GM23338 (cell line): ENCODE measurements around the gene OSBPL3.

Experiments used
- CREB1 ChIP-seq: fragments of 250-450 bp; sonication (Bioruptor Pico); IDR thresholded peaks from 2 replicates; pipeline ENCODE4 v1.5.0; 2020; ENCODE audit warnings: low read depth, mild to moderate bottlenecking, moderate library complexity
- EZH2 ChIP-seq: fragments of 200-600 bp; sonication (generic); IDR thresholded peaks from one replicate; pipeline ENCODE4 v1.8.0; 2017; ENCODE audit warnings: antibody characterized with exemption, mild to moderate bottlenecking, low read depth; ENCODE audit not compliant: unreplicated experiment
- EZH2phosphoT487 ChIP-seq: fragments of 200-600 bp; sonication (generic); IDR thresholded peaks from one replicate; pipeline ENCODE4 v1.8.1; 2018; ENCODE audit warnings: antibody characterized with exemption; ENCODE audit not compliant: unreplicated experiment
- JUNB ChIP-seq: IDR thresholded peaks from one replicate; pipeline ENCODE4 v1.6.1; 2016; ENCODE audit warnings: antibody characterized with exemption; ENCODE audit not compliant: unreplicated experiment
- POLR2AphosphoS5 ChIP-seq: IDR thresholded peaks from 2 replicates; pipeline ENCODE4 v1.6.1; 2016; ENCODE audit warnings: antibody characterized with exemption, low read depth
- REST ChIP-seq: IDR thresholded peaks from one replicate; pipeline ENCODE4 v1.6.1; 2018; ENCODE audit warnings: antibody characterized with exemption; ENCODE audit not compliant: unreplicated experiment
- STAT1 ChIP-seq: IDR thresholded peaks from one replicate; pipeline ENCODE4 v1.6.1; 2016; ENCODE audit warnings: antibody characterized with exemption; ENCODE audit not compliant: unreplicated experiment
- ZNF114 ChIP-seq: fragments of 250-450 bp; sonication (Bioruptor Pico); IDR thresholded peaks from 2 replicates; pipeline ENCODE4 v1.5.0; 2020; ENCODE audit warnings: mild to moderate bottlenecking, moderate library complexity
- TF ChIP-seq, protein P1 (sequence below), 2 experiments: fragments of 200-600 bp in 1 of 2; sonication (generic) in 1 of 2; conservative IDR thresholded peaks; 2 replicates each; pipeline versions ENCODE4 v1.5.1 to v1.6.1; 2016 to 2017; ENCODE audit warnings: antibody characterized with exemption in 2 of 2, low read depth in 2 of 2, mild to moderate bottlenecking in 2 of 2, moderate library complexity in 1 of 2
- TF ChIP-seq, protein P2 (sequence below): fragments of 250-450 bp; sonication (Bioruptor Pico); IDR thresholded peaks from 2 replicates; pipeline ENCODE4 v1.5.0; 2020; ENCODE audit warnings: mild to moderate bottlenecking, moderate library complexity

- TF ChIP-seq, protein P1, sequence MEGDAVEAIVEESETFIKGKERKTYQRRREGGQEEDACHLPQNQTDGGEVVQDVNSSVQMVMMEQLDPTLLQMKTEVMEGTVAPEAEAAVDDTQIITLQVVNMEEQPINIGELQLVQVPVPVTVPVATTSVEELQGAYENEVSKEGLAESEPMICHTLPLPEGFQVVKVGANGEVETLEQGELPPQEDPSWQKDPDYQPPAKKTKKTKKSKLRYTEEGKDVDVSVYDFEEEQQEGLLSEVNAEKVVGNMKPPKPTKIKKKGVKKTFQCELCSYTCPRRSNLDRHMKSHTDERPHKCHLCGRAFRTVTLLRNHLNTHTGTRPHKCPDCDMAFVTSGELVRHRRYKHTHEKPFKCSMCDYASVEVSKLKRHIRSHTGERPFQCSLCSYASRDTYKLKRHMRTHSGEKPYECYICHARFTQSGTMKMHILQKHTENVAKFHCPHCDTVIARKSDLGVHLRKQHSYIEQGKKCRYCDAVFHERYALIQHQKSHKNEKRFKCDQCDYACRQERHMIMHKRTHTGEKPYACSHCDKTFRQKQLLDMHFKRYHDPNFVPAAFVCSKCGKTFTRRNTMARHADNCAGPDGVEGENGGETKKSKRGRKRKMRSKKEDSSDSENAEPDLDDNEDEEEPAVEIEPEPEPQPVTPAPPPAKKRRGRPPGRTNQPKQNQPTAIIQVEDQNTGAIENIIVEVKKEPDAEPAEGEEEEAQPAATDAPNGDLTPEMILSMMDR (conservative IDR thresholded peaks at IDR 0.05; ENCODE audit: low read depth in 2 of 2), result no peak
- TF ChIP-seq REST, result no peak
- no peak for TF ChIP-seq POLR2AphosphoS5
- no peak for TF ChIP-seq CREB1 (CRISPR knock-in tag)
- TF ChIP-seq EZH2, result no peak
- TF ChIP-seq STAT1, result no peak
- TF ChIP-seq, protein P2, sequence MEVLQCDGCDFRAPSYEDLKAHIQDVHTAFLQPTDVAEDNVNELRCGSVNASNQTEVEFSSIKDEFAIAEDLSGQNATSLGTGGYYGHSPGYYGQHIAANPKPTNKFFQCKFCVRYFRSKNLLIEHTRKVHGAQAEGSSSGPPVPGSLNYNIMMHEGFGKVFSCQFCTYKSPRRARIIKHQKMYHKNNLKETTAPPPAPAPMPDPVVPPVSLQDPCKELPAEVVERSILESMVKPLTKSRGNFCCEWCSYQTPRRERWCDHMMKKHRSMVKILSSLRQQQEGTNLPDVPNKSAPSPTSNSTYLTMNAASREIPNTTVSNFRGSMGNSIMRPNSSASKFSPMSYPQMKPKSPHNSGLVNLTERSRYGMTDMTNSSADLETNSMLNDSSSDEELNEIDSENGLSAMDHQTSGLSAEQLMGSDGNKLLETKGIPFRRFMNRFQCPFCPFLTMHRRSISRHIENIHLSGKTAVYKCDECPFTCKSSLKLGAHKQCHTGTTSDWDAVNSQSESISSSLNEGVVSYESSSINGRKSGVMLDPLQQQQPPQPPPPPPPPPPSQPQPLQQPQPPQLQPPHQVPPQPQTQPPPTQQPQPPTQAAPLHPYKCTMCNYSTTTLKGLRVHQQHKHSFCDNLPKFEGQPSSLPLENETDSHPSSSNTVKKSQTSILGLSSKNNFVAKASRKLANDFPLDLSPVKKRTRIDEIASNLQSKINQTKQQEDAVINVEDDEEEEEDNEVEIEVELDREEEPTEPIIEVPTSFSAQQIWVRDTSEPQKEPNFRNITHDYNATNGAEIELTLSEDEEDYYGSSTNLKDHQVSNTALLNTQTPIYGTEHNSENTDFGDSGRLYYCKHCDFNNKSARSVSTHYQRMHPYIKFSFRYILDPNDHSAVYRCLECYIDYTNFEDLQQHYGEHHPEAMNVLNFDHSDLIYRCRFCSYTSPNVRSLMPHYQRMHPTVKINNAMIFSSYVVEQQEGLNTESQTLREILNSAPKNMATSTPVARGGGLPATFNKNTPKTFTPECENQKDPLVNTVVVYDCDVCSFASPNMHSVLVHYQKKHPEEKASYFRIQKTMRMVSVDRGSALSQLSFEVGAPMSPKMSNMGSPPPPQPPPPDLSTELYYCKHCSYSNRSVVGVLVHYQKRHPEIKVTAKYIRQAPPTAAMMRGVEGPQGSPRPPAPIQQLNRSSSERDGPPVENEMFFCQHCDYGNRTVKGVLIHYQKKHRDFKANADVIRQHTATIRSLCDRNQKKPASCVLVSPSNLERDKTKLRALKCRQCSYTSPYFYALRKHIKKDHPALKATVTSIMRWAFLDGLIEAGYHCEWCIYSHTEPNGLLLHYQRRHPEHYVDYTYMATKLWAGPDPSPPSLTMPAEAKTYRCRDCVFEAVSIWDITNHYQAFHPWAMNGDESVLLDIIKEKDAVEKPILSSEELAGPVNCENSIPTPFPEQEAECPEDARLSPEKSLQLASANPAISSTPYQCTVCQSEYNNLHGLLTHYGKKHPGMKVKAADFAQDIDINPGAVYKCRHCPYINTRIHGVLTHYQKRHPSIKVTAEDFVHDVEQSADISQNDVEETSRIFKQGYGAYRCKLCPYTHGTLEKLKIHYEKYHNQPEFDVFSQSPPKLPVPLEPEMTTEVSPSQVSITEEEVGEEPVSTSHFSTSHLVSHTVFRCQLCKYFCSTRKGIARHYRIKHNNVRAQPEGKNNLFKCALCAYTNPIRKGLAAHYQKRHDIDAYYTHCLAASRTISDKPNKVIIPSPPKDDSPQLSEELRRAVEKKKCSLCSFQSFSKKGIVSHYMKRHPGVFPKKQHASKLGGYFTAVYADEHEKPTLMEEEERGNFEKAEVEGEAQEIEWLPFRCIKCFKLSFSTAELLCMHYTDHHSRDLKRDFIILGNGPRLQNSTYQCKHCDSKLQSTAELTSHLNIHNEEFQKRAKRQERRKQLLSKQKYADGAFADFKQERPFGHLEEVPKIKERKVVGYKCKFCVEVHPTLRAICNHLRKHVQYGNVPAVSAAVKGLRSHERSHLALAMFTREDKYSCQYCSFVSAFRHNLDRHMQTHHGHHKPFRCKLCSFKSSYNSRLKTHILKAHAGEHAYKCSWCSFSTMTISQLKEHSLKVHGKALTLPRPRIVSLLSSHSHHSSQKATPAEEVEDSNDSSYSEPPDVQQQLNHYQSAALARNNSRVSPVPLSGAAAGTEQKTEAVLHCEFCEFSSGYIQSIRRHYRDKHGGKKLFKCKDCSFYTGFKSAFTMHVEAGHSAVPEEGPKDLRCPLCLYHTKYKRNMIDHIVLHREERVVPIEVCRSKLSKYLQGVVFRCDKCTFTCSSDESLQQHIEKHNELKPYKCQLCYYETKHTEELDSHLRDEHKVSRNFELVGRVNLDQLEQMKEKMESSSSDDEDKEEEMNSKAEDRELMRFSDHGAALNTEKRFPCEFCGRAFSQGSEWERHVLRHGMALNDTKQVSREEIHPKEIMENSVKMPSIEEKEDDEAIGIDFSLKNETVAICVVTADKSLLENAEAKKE (CRISPR knock-in tag), result no peak
- no peak for TF ChIP-seq EZH2phosphoT487
- TF ChIP-seq ZNF114 (CRISPR knock-in tag), result no peak
- TF ChIP-seq JUNB, result no peak
These were observed 182.7 kb downstream of the OSBPL3 start for GRCh38 chr7:24797270-24797669.
